HG02759 (cell line): ENCODE measurements around the gene KMT2D.
"Not testable (repeated sequence)": the region's sequence is repeated elsewhere in the genome, so short reads cannot be mapped to it uniquely, and the experiment has no call there.

ENCODE experiments used
- ATAC-seq: cut with Tn5 transposase; IDR thresholded peaks from one replicate; pipeline ENCODE4 v1.9.1; 2021; ENCODE audit warnings: mild to moderate bottlenecking, moderate library complexity; ENCODE audit not compliant: unreplicated experiment

Gene KMT2D

GRCh38 chr12:49089821-49090773, 29.5 kb upstream of the KMT2D start:
- ATAC-seq, result no peak

- no peak for ATAC-seq
Measured at GRCh38 chr12:49088932-49089330, 28.3 kb upstream of the KMT2D start.

- ATAC-seq, result peak; percentile 84
Measured at GRCh38 chr12:49088150-49088931, 27.7 kb upstream of the KMT2D start.

- ATAC-seq, result no peak
Measured at GRCh38 chr12:49086116-49086515, 25.5 kb upstream of the KMT2D start.

- no peak for ATAC-seq
Measured at GRCh38 chr12:49084438-49084837, 23.8 kb upstream of the KMT2D start.

- ATAC-seq, result no peak
Measured at GRCh38 chr12:49079793-49080192, 19.2 kb upstream of the KMT2D start.

- no peak for ATAC-seq
Measured at GRCh38 chr12:49070971-49071370, 10.4 kb upstream of the KMT2D start.

GRCh38 chr12:49069507-49070346, 9.1 kb upstream of the KMT2D start, which contains the start of gene RHEBL1:
RHEBL1 (minus strand) TSS chr12:49069979; CDS start chr12:49069785, 194 bp downstream.
- peak; percentile 99 for ATAC-seq

- ATAC-seq, result no peak
Measured at GRCh38 chr12:49068879-49069506, 8.4 kb upstream of the KMT2D start.

- no peak for ATAC-seq
Measured at GRCh38 chr12:49066120-49066519, 5.5 kb upstream of the KMT2D start.

- no peak for ATAC-seq
Measured at GRCh38 chr12:49064767-49065152, 4.2 kb upstream of the KMT2D start.

- ATAC-seq, result not testable (repeated sequence)
Measured at GRCh38 chr12:49061916-49062315, 1.3 kb upstream of the KMT2D start.

- no peak for ATAC-seq
Measured at GRCh38 chr12:49061157-49061650, 610 bp upstream of the KMT2D start.

- peak; percentile 17 for ATAC-seq
Measured at GRCh38 chr12:49059299-49060171, 1.1 kb downstream of the KMT2D start.

GRCh38 chr12:49059045-49059298, 1.6 kb downstream of the KMT2D start:
- no peak for ATAC-seq

- no peak for ATAC-seq
Measured at GRCh38 chr12:49058366-49059044, 2.1 kb downstream of the KMT2D start.

GRCh38 chr12:49057888-49058287, 2.7 kb downstream of the KMT2D start:
- no peak for ATAC-seq

- peak; percentile 66 for ATAC-seq
Measured at GRCh38 chr12:49055978-49056754, 4.4 kb downstream of the KMT2D start.
